ENCODE data around the gene MRPL58. TPM values are rescaled to one million over a fixed set of nuclear protein-coding genes. Genes with fewer than 3 reads are reported as not detected.

Gene MRPL58
- polyA plus RNA-seq, 1 experiment = 53.7 TPM

DNA sequence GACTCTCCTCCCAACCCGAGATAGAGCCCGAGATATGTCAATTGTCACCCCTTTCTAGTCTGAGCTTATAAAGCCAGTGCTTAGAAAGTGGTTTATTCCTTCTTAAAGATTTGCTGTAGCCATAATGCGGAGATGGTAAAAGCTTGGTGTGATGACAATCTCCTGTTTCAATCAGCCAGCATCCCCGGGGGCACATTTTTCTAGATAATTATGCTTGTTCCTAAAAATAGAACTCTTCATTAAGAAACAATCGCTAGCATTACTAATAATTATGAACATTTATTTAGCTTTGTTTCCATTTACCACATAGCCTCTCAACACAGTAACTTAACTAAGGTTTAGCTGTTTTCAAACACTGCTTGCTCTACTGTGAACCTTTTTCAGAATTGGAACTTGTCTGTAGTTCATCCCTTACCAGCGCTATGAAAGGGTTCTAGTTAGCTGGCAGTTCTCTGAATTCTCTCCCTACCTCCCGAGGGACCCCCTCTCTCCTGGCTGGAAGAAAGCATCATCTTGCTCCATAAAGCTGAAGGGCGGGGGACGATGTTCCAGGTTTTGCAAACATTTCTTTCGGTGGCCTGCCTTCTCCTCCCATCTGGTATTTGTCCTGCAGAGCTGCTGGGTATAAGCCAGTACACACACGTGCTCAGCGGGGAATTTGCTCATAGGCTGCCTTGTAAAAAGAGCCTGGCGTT lies 922 bp upstream of the MRPL58 start:
- Histone ChIP-seq H3K9me3 (ENCODE audit: control insufficient read depth, insufficient read depth, low read length) (no peaks in the 10 kb centered on the region), H3K4me3 (ENCODE audit: low read depth, low read length) (peak overlapping the region; percentile 90), H3K27me3 (ENCODE audit: control insufficient read depth, insufficient read depth, low read length) (no peaks in the 10 kb centered on the region), H3K27ac (ENCODE audit: low read depth, low read length) (peak overlapping the region; percentile 97)
- no peak for DNase-seq (ENCODE audit: low read depth, low spot score)
- ChIA-PET POLR2A (interaction anchor here (1.0 to 3.0 kb wide), 7 partner anchors 17 to 138 kb away, joined by 4 to 30 read pairs (median 7); partner anchors contain the start of gene CDR2L), CTCF (interaction anchor here (0.5 to 3.3 kb wide), 17 partner anchors 12 to 220 kb away, joined by 3 to 62 read pairs (median 7); partner anchors contain the start of gene CDR2L)
- TF ChIP-seq, protein P1, sequence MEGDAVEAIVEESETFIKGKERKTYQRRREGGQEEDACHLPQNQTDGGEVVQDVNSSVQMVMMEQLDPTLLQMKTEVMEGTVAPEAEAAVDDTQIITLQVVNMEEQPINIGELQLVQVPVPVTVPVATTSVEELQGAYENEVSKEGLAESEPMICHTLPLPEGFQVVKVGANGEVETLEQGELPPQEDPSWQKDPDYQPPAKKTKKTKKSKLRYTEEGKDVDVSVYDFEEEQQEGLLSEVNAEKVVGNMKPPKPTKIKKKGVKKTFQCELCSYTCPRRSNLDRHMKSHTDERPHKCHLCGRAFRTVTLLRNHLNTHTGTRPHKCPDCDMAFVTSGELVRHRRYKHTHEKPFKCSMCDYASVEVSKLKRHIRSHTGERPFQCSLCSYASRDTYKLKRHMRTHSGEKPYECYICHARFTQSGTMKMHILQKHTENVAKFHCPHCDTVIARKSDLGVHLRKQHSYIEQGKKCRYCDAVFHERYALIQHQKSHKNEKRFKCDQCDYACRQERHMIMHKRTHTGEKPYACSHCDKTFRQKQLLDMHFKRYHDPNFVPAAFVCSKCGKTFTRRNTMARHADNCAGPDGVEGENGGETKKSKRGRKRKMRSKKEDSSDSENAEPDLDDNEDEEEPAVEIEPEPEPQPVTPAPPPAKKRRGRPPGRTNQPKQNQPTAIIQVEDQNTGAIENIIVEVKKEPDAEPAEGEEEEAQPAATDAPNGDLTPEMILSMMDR (IDR thresholded peaks at IDR 0.05; ENCODE audit: low read depth, low read length) = no peak

DNA sequence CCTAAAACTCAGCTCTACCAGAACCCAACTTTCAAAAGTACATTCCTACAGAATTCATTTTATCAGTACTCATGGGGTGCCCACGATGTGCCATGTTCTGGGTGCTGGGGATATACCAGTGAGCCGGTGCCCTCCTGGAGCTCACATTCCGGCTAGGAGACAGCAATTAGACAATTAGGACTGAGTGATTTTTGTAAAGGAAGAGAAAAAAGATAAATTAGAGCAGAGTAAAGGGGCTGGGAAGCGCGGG lies 449 bp upstream of the MRPL58 start:
- H3K9me3 ChIP-seq (ENCODE audit: control insufficient read depth, insufficient read depth, low read length) = no peaks in the 10 kb centered on the region
- no peak for DNase-seq (ENCODE audit: low read depth, low spot score)
- POLR2A ChIA-PET = interaction anchor here (1.0 to 3.0 kb wide), 12 partner anchors 13 to 139 kb away, joined by 3 to 30 read pairs (median 6); partner anchors contain the start of genes CDR2L, HID1 and NT5C
- H3K27ac ChIP-seq (ENCODE audit: low read depth, low read length) = peak overlapping the region; percentile 97
- CTCF ChIA-PET = interaction anchor here (0.9 to 3.3 kb wide), 16 partner anchors 11 to 221 kb away, joined by 3 to 62 read pairs (median 7); partner anchors contain the start of gene CDR2L
- H3K27me3 ChIP-seq (ENCODE audit: control insufficient read depth, insufficient read depth, low read length) = no peaks in the 10 kb centered on the region
- TF ChIP-seq, protein P1 (IDR thresholded peaks at IDR 0.05; ENCODE audit: low read depth, low read length) = no peak
- H3K4me3 ChIP-seq (ENCODE audit: low read depth, low read length) = peak overlapping the region; percentile 90

DNA sequence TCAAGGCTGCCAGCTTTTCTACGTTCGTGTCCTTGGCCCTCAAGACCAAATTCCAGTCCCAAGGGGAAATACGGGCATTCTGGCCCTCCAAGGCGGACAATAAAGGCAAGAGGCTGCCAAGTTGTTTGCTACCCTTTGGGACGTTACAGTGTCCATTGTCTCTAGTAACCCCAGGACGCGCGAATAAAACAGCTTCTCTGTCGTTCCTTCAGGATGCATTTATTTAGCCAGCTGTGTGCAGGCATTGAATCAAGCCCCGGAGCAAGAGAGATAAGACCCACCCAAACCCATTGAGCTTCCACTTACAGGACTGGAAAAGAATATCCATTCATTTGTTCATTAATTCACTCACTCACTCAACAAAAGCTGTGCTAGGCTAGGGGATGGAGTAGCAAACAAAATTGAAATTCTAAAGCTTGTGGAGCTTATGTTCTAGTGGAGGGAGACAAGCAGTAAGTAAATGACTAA lies 656 bp downstream of the MRPL58 start:
- TF ChIP-seq, protein P1 (IDR thresholded peaks at IDR 0.05; ENCODE audit: low read depth, low read length) = no peak
- Histone ChIP-seq H3K4me3 (ENCODE audit: low read depth, low read length) (peak overlapping the region; percentile 90), H3K9me3 (ENCODE audit: control insufficient read depth, insufficient read depth, low read length) (no peaks in the 10 kb centered on the region), H3K27ac (ENCODE audit: low read depth, low read length) (peak overlapping the region; percentile 73), H3K27me3 (ENCODE audit: control insufficient read depth, insufficient read depth, low read length) (no peaks in the 10 kb centered on the region)
- CTCF ChIA-PET = interaction anchor here (0.6 to 3.3 kb wide), 16 partner anchors 10 to 189 kb away, joined by 3 to 62 read pairs (median 6); partner anchors contain the start of genes CDR2L and OTOP2
- POLR2A ChIA-PET = interaction anchor here (0.6 to 3.0 kb wide), 13 partner anchors 12 to 118 kb away, joined by 3 to 30 read pairs (median 4); partner anchors contain the start of genes CDR2L, HID1 and NT5C
- DNase-seq (ENCODE audit: low read depth, low spot score) = no peak

DNA sequence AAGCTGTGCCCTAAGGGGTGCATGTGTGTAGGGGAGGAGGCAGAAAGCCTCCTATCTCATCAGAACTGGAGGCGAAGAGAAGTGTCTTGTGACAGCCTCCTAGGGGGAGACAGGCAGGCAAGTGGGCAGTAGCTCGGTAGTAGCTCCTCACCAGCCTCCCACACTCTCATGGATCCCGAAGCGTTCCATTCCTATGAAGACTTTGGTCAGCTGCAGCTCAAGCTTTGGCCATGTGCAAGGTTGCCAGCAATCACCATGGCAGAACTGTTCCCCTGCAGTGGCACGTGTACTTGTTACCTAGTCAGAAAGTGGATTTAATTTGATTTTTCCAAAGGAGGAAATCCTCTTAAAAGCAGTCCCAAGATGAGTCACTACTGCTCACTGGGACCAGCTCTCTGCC lies 6.7 kb downstream of the MRPL58 start:
- Histone ChIP-seq H3K27me3 (ENCODE audit: control insufficient read depth, insufficient read depth, low read length) (no peaks in the 10 kb centered on the region), H3K9me3 (ENCODE audit: control insufficient read depth, insufficient read depth, low read length) (no peaks in the 10 kb centered on the region), H3K27ac (ENCODE audit: low read depth, low read length) (no peak overlapping the region), H3K4me3 (ENCODE audit: low read depth, low read length) (no peak overlapping the region)
- TF ChIP-seq, protein P1 (IDR thresholded peaks at IDR 0.05; ENCODE audit: low read depth, low read length) = no peak
- DNase-seq (ENCODE audit: low read depth, low spot score) = no peak
- ChIA-PET POLR2A (interaction anchor here (0.7 kb wide), 2 partner anchors 35 to 497 kb away, joined by 5 to 8 read pairs; partner anchors contain the start of gene TSEN54), CTCF (interaction anchor here (0.8 to 1.5 kb wide), 3 partner anchors 57 to 183 kb away, joined by 3 to 4 read pairs (median 3); no protein-coding TSS in a partner anchor)

DNA sequence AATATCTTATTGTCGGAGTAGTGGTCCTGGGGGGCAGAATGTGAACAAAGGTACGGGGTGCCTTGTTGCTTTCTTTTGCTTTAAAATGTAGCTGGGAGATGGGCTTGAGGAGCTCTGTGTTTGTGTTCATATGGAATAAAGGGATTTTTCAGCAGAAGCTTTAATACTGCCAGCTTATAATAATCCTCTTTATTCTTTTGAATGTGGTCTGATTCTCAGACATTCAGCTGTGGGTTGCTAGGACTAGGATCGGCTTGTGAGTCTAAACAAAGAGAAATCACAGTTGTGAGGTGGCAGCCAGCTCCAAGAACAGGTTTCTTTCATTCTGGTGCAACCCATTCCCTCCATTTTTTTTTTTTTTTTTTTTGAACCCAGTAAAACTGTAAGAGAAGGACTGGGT lies 7.2 kb downstream of the MRPL58 start:
- ChIA-PET POLR2A (interaction anchor here (0.7 kb wide), 2 partner anchors 36 to 497 kb away, joined by 5 to 8 read pairs; partner anchors contain the start of gene TSEN54), CTCF (interaction anchor here (0.6 to 1.5 kb wide), 4 partner anchors 58 to 726 kb away, joined by 3 to 4 read pairs (median 3); no protein-coding TSS in a partner anchor)
- H3K27ac ChIP-seq (ENCODE audit: low read depth, low read length) = no peak overlapping the region
- DNase-seq (ENCODE audit: low read depth, low spot score) = no peak
- no peak overlapping the region for H3K4me3 ChIP-seq (ENCODE audit: low read depth, low read length)
- TF ChIP-seq, protein P1 (IDR thresholded peaks at IDR 0.05; ENCODE audit: low read depth, low read length) = no peak
- H3K9me3 ChIP-seq (ENCODE audit: control insufficient read depth, insufficient read depth, low read length) = no peaks in the 10 kb centered on the region
- H3K27me3 ChIP-seq (ENCODE audit: control insufficient read depth, insufficient read depth, low read length) = no peaks in the 10 kb centered on the region

Measured in AG04450 (cell line).